HepG2 (cell line): ENCODE data around the gene HERC6. TPM values are rescaled to one million over a fixed set of nuclear protein-coding genes. Genes with fewer than 3 reads are reported as not detected.

Experiments
- ATAC-seq: fragments of 200-7000 bp; cut with Tn5 transposase; 3 replicates; pipeline ENCODE4 v1.9.1; 2020; ENCODE audit warnings: mild to moderate bottlenecking, moderate library complexity
- BruUV-seq: library from RNA; stranded (reverse); fragments of 400-500 nt; replicated peaks from 2 replicates; lab custom pipeline; 2021; lab: Mats Ljungman, UMichigan
- CTCF ChIA-PET: fragments of 300-600 bp; formaldehyde crosslinking; extraction: SDS; loops from one replicate; lab custom pipeline; 2021; ENCODE audit warnings: low total read pairs, inconsistent platforms, low intra/inter-chr PET ratio; lab: Yijun Ruan, JAX
- POLR2A ChIA-PET: fragments of 350-600 bp; sonication (Branson Sonifier 250); formaldehyde crosslinking; loops from one replicate; lab custom pipeline; 2020; ENCODE audit warnings: antibody characterized with exemption, inconsistent platforms; lab: Yijun Ruan, JAX
- DNase-seq: peaks from one replicate; pipeline ENCODE4 v3.0.0-alpha.2; 2015; ENCODE audit warnings: low spot score
- FAIRE-seq: peaks from 3 replicates; lab custom pipeline; 2011; peaks lifted over from hg19 to GRCh38; lab: Jason Lieb, UNC
- H2AFZ ChIP-seq: one replicate; pipeline ENCODE4 v1.6.1; 2011; ENCODE audit warnings: low read length, inconsistent platforms
- H3K27ac ChIP-seq: fragments of 300-600 bp; 3 replicates; pipeline ENCODE4 v1.8.0; 2011; ENCODE audit warnings: mixed run types, mild to moderate bottlenecking, mixed read lengths, low read length, inconsistent platforms; ENCODE audit not compliant: insufficient read depth; ENCODE audit errors: extremely low read length
- H3K27me3 ChIP-seq, 2 experiments: fragments of 200-600 bp in 1 of 2; 2 replicates in 1 of 2; 3 replicates in 1 of 2; pipeline versions ENCODE4 v1.6.0 to v1.8.0; 2011; ENCODE audit warnings: low read length in 2 of 2, mild to moderate bottlenecking in 2 of 2, moderate library complexity in 2 of 2, inconsistent platforms in 1 of 2; ENCODE audit not compliant: insufficient read depth in 2 of 2, control insufficient read depth in 1 of 2
- H3K36me3 ChIP-seq, 2 experiments: fragments of 200-600 bp in 1 of 2; replicated peaks in 1 of 2; 2 replicates in 1 of 2; 3 replicates in 1 of 2; pipeline versions ENCODE4 v1.5.1 to v1.8.0; 2011; ENCODE audit warnings: low read length in 2 of 2, inconsistent platforms in 1 of 2; ENCODE audit not compliant: insufficient read depth in 2 of 2, control insufficient read depth in 1 of 2
- H3K4me1 ChIP-seq: 2 replicates; pipeline ENCODE4 v1.5.1; 2012; ENCODE audit warnings: low read length, inconsistent platforms; ENCODE audit not compliant: insufficient read depth
- H3K4me2 ChIP-seq: 2 replicates; pipeline ENCODE4 v1.6.0; 2011; ENCODE audit warnings: low read depth, low read length, inconsistent platforms
- H3K4me3 ChIP-seq, 3 experiments: fragments of 200-600 bp in 1 of 3; sonication (generic), shearing (Covaris generic) in 1 of 3; replicated peaks in 1 of 3; 2 replicates each; pipeline ENCODE4 v1.5.1; 2011 to 2016; ENCODE audit warnings: low read length in 3 of 3, inconsistent platforms in 2 of 3, low read depth in 2 of 3, mild to moderate bottlenecking in 2 of 3, control low read depth in 1 of 3, mixed read lengths in 1 of 3; ENCODE audit not compliant: insufficient read depth in 1 of 3
- H3K79me2 ChIP-seq: one replicate; pipeline ENCODE4 v1.6.1; 2011; ENCODE audit warnings: low read length, inconsistent platforms; ENCODE audit not compliant: insufficient read depth
- H3K9ac ChIP-seq: 2 replicates; pipeline ENCODE4 v1.6.0; 2011; ENCODE audit warnings: mild to moderate bottlenecking, low read depth, low read length, inconsistent platforms; ENCODE audit not compliant: insufficient read depth
- H3K9me3 ChIP-seq: 2 replicates; pipeline ENCODE4 v1.5.1; 2012; ENCODE audit warnings: mild to moderate bottlenecking, low read length
- H4K20me1 ChIP-seq: 2 replicates; pipeline ENCODE4 v1.6.0; 2011; ENCODE audit warnings: inconsistent platforms, mild to moderate bottlenecking, low read length, moderate library complexity; ENCODE audit not compliant: insufficient read depth
- ATF6 ChIP-seq: sonication (generic); formaldehyde crosslinking; conservative IDR thresholded peaks from 2 replicates; pipeline ENCODE4 v1.4.0; 2020; ENCODE audit warnings: missing genetic modification reagents
- HNRNPK ChIP-seq: fragments of 200-400 bp; formaldehyde crosslinking; IDR thresholded peaks from 2 replicates; pipeline ENCODE4 v1.6.1; 2018; ENCODE audit warnings: low read length, low read depth, moderate library complexity, mild to moderate bottlenecking; ENCODE audit not compliant: poor library complexity, severe bottlenecking
- MEIS1 ChIP-seq: sonication (generic); formaldehyde crosslinking; IDR thresholded peaks from 2 replicates; pipeline ENCODE4 v1.9.0; 2021; ENCODE audit warnings: mild to moderate bottlenecking, missing genetic modification reagents, moderate library complexity, borderline replicate concordance
- PCBP2 ChIP-seq: fragments of 200-400 bp; formaldehyde crosslinking; optimal IDR thresholded peaks from 2 replicates; pipeline ENCODE3; 2018; ENCODE audit warnings: low read length, low read depth; ENCODE audit not compliant: poor library complexity, severe bottlenecking
- ZBTB4 ChIP-seq: sonication (generic); formaldehyde crosslinking; IDR thresholded peaks from 2 replicates; pipeline ENCODE4 v1.4.0; 2020; ENCODE audit warnings: missing genetic modification reagents, mild to moderate bottlenecking, borderline replicate concordance
- WGBS: methylation state at CpG from one replicate; pipeline ENCODE4 v1.1.6; 2017; ENCODE audit warnings: low lambda C conversion rate; 5-methylcytosine and 5-hydroxymethylcytosine counted together
- in situ Hi-C: cut with HindIII; loops from 2 replicates; pipeline ENCODE4 v1.10.0; 2017; ENCODE audit warnings: low pct_unique_long_range_greater_than_20kb; ENCODE audit not compliant: extremely low pct_ligation_motif_present
- intact Hi-C: fragments of 100-400 bp; cut with micrococcal nuclease; formaldehyde crosslinking; loops from one replicate; pipeline ENCODE4 v1.10.0; 2022; ENCODE audit not compliant: unreplicated experiment
- polyA plus RNA-seq, 8 experiments: library from polyadenylated mRNA; depleted of rRNA in 3 of 8; stranded (reverse) in 7 of 8; unstranded in 1 of 8; fragments of >200 nt; fragmentation: Illumina TruSeq in 4 of 8; extraction: Trizol in 4 of 8; gene quantifications; 2 replicates each; pipeline versions ENCODE4 v1.2.1 to v1.2.3, GENCODE V29; 2011 to 2016; ENCODE audit warnings: low read depth in 4 of 8, missing spikeins in 1 of 8, mixed read lengths in 1 of 8; ENCODE audit not compliant: insufficient read depth in 1 of 8
- total RNA-seq, 5 experiments: library from RNA; depleted of rRNA; stranded (reverse); fragments of >200 nt; fragmentation: Illumina TruSeq; extraction: Trizol; gene quantifications; 2 replicates each; pipeline ENCODE4 v1.2.3, GENCODE V29; 2016; ENCODE audit warnings: low read depth in 1 of 5

HERC6 gene
- total and polyA plus RNA-seq, 2 of the 13 experiments (the other 11 are each of a cell fraction or from before 2014, with no cell fraction given) = 0.50 to 2.0 TPM

GRCh38 chr4:88418411-88418810, 39.8 kb downstream of the HERC6 start (continued):
- TF ChIP-seq ZBTB4 (CRISPR knock-in tag) (no peak), MEIS1 (no peak), ATF6 (CRISPR knock-in tag) (no peak)

GRCh38 chr4:88419874-88420273, 41.2 kb downstream of the HERC6 start:
- Histone ChIP-seq H2AFZ (no peak overlapping the region), H3K9me3 (no peaks in the 10 kb centered on the region), H3K27ac (no peak overlapping the region), H3K4me1 (no peaks in the 10 kb centered on the region), H3K27me3 (no peaks in the 10 kb centered on the region), H4K20me1 (no peaks in the 10 kb centered on the region), H3K4me3 (no peak overlapping the region), H3K79me2 (no peaks in the 10 kb centered on the region), H3K36me3 (no peaks in the 10 kb centered on the region), H3K9ac (no peak overlapping the region), H3K4me2 (no peak overlapping the region)
- ATAC-seq (no peak), DNase-seq (no peak), FAIRE-seq (no peak)
- in situ Hi-C loops (no loop called here), intact Hi-C loops (no loop called here)
- TF ChIP-seq HNRNPK = peak; percentile 37
- no peak for TF ChIP-seq PCBP2
- CTCF ChIA-PET = no interaction called here
- POLR2A ChIA-PET = no interaction called here
- WGBS = 18% methylated on average over 5 of the region's 5 CpGs
- no TSS peak for BruUV-seq
